ENCODE data around the gene SIRPD. TPM values are rescaled to one million over a fixed set of nuclear protein-coding genes. Genes with fewer than 3 reads are reported as not detected.
"Not testable (repeated sequence)": the region's sequence is repeated elsewhere in the genome, so short reads cannot be mapped to it uniquely, and the experiment has no call there.

Gene SIRPD
- total RNA-seq, 1 experiment from 2014 or later, result not detected

DNA sequence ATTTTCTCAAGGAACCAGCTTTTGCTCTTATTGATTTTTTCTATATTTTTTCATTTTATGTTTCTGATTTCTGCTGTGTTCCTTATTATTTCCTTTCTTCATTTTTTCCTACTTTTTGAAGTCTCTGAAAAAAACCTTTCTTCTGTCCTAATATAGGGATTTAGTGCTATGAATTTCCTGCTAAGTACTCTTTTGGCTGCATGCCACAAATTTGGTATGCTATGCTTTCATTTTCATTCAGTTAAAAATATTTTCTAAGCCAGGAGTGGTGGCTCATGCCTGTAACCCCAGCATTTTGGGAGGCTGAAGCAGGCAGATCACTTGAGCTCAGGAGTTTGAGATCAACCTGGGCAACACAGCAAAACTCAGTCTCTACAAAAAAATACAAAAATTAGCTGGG lies 30.6 kb downstream of the SIRPD start:
- no peaks in the 10 kb centered on the region for H3K36me3 ChIP-seq (replicated peaks; ENCODE audit: control insufficient read depth, insufficient read depth, low read length)
- no peak overlapping the region for H3K4me3 ChIP-seq (ENCODE audit: insufficient read depth, low read depth, low read length)
- no peaks in the 10 kb centered on the region for H3K27me3 ChIP-seq (ENCODE audit: control insufficient read depth, insufficient read depth, low read length)
- DNase-seq, result no peak

DNA sequence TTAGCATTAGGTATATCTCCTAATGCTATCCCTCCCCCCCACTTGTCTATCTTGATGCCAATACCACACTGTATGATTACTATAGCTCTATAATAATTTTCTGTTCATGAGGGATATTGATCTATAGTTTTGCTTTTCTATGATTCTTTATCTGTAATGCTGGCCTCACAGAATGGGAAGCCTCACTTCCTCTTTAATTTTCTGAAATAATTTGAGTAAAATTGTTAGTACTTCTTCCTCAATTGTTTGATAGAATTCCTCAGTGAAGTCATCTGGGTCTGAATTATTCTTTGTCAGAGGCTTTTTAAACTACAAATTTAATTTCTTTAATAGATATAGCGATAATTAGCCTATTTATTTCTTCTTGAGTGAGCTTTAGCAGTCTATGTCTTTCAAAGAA lies 31.2 kb downstream of the SIRPD start:
- Histone ChIP-seq H3K27me3 (ENCODE audit: control insufficient read depth, insufficient read depth, low read length) (0 out of 2 replicates have a peak, but pooled peaks cover 1% of the 10 kb centered on the region), H3K4me3 (ENCODE audit: insufficient read depth, low read depth, low read length) (no peak overlapping the region), H3K36me3 (replicated peaks; ENCODE audit: control insufficient read depth, insufficient read depth, low read length) (no peaks in the 10 kb centered on the region)
- DNase-seq, result no peak

DNA sequence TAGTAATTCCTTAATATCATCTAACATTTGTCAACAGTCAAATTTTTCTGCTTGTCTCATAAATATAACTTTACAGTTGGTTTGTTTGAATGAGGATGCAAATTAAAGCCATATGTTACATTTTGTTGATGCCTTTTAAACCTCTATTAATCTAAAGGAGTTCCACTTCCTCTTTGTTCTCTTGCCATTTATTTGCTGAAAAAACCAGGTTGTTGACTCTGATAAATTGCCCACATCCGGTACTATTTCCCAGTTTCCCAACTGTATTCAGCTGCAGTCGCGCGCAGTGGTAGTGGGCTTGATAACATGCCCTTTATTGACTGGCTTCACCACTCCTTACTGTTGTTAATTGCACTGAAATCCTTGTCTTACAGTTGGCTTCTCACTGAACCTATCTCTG lies 33.5 kb downstream of the SIRPD start:
- 0 out of 2 replicates have a peak, but pooled peaks cover 1% of the 10 kb centered on the region for H3K27me3 ChIP-seq (ENCODE audit: control insufficient read depth, insufficient read depth, low read length)
- no peak overlapping the region for H3K4me3 ChIP-seq (ENCODE audit: insufficient read depth, low read depth, low read length)
- DNase-seq, result no peak
- no peaks in the 10 kb centered on the region for H3K36me3 ChIP-seq (replicated peaks; ENCODE audit: control insufficient read depth, insufficient read depth, low read length)

DNA sequence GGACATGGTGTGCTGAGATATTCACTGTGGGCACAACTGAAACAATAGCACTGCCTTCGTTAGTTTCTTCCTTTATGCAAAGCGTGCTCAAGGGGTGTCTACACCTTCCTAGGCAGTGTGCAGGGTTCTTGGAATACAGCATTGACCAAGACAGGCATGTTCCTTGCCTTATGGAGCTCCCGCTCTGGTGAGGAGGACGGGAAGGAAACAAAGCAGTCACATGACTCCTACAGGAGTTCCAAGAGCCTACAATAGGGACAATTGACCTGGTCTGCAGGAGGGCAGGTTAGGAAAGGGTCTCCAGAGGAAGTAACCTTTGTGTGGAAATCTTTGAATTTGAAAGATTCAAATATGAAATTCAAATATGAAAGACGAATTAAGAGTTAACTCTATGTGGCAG lies 40.5 kb downstream of the SIRPD start:
- H3K4me3 ChIP-seq (ENCODE audit: insufficient read depth, low read depth, low read length), result no peak overlapping the region
- peaks cover 1% of the 10 kb centered on the region; the same call in 1 of the 2 replicates for H3K27me3 ChIP-seq (ENCODE audit: control insufficient read depth, insufficient read depth, low read length)
- DNase-seq, result no peak
- H3K36me3 ChIP-seq (replicated peaks; ENCODE audit: control insufficient read depth, insufficient read depth, low read length), result no peaks in the 10 kb centered on the region

DNA sequence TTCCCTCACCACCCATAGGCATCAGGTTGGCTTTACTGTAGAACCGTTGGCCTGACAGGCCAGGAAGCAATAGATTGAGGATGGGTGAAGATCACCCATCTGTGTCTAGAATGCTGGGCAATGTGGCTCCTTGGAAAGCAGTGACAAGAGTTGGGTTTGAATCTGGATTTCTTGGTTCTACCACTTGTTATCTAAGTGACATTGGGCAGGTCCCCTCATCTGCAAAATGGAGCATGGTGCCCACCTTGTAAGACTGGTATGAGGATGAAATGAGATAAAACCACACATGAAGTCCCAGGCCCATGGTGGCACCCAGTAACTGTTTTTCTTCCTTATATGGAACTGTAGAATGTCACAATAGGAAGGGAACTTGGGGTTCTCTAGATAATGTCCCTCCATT lies 43.7 kb downstream of the SIRPD start:
- Histone ChIP-seq H3K4me3 (ENCODE audit: insufficient read depth, low read depth, low read length) (no peak overlapping the region), H3K36me3 (replicated peaks; ENCODE audit: control insufficient read depth, insufficient read depth, low read length) (no peaks in the 10 kb centered on the region), H3K27me3 (ENCODE audit: control insufficient read depth, insufficient read depth, low read length) (peaks cover 2% of the 10 kb centered on the region; the same call in 1 of the 2 replicates)
- DNase-seq, result no peak

DNA sequence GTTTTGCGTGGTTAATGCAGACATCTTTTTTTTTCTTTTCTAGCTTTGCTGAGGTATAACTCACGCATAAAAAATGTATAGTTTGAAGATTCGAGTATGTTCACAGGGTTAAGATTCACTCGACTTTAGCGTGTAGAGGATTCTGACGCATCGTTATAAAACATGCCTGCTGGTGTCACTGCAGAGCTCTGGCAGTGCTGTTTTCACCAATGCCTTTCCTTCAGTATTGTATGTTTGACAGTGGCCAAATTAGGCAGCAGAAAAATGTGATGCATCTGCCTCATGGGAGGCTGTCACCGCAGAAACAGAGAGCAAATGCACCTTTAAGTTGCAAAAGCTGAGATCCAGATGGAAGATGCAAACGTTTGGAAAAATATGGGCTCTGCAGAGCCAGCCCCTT lies 48.3 kb downstream of the SIRPD start:
- Histone ChIP-seq H3K4me3 (ENCODE audit: insufficient read depth, low read depth, low read length) (no peak overlapping the region), H3K27me3 (ENCODE audit: control insufficient read depth, insufficient read depth, low read length) (peaks cover 2% of the 10 kb centered on the region; the same call in 1 of the 2 replicates), H3K36me3 (replicated peaks; ENCODE audit: control insufficient read depth, insufficient read depth, low read length) (no peaks in the 10 kb centered on the region)
- DNase-seq, result no peak

DNA sequence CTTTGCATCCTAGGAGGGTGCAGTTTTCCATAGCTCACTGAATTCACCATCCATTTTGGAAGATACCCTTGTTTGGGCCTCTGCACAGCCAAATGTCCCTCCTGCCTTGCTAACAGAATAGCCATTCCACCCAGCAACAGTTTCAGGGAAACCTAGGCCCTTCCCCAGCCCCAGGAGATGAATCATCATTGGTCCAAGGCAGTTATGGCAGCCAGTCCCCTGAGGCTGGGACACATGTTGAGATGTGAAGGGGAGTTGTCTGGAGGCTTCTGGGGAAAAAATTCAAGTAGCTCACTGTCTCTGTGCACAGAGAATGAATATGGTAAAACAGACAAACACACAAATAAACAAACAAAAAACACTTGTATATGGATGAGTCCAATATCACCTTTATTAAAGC lies 48.9 kb downstream of the SIRPD start:
- Histone ChIP-seq H3K27me3 (ENCODE audit: control insufficient read depth, insufficient read depth, low read length) (peaks cover 2% of the 10 kb centered on the region; the same call in 1 of the 2 replicates), H3K36me3 (replicated peaks; ENCODE audit: control insufficient read depth, insufficient read depth, low read length) (no peaks in the 10 kb centered on the region), H3K4me3 (ENCODE audit: insufficient read depth, low read depth, low read length) (no peak overlapping the region)
- no peak for DNase-seq

DNA sequence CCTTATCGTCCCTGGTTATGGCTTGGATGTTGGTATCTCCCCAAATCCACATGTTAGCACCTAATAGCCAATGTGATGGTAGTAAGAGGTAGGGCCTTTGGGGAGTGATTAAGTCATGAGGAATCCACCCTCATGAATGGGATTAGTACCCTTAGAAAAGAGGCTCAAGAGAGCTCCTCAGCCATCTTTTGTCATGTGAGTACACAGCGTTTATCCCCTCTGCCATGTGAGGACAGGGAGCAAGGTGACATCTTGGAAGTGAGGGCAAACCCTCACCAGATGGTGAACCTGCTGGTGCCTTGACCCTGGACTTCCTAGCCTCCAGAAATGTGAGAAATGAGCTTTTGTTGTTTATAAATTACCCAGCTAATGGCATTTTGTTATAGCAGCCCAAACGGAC lies 50.2 kb downstream of the SIRPD start:
- DNase-seq, result no peak
- Histone ChIP-seq H3K27me3 (ENCODE audit: control insufficient read depth, insufficient read depth, low read length) (peaks cover 2% of the 10 kb centered on the region; the same call in 1 of the 2 replicates), H3K36me3 (replicated peaks; ENCODE audit: control insufficient read depth, insufficient read depth, low read length) (no peaks in the 10 kb centered on the region), H3K4me3 (ENCODE audit: insufficient read depth, low read depth, low read length) (no peak overlapping the region)

DNA sequence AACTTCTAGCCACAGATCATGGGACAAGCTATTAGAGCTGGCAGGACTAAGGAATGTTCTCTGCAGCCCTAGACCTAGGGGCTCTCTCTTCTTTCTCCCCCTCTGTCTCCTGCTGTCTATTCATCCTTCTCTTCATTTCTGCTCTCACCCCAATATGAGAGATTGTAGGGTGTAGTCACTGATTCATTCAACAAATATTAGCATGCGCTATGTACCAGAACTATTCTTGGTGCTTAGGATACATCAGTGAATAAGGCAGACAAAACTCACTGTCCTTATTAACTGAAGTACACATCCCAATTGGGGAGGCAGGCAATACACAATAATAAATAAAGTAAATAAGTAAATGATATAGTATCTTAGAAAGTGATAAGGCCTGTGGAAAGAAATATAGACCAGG lies 51.6 kb downstream of the SIRPD start:
- Histone ChIP-seq H3K36me3 (replicated peaks; ENCODE audit: control insufficient read depth, insufficient read depth, low read length) (no peaks in the 10 kb centered on the region), H3K27me3 (ENCODE audit: control insufficient read depth, insufficient read depth, low read length) (peaks cover 2% of the 10 kb centered on the region; the same call in 1 of the 2 replicates), H3K4me3 (ENCODE audit: insufficient read depth, low read depth, low read length) (no peak overlapping the region)
- DNase-seq, result no peak

DNA sequence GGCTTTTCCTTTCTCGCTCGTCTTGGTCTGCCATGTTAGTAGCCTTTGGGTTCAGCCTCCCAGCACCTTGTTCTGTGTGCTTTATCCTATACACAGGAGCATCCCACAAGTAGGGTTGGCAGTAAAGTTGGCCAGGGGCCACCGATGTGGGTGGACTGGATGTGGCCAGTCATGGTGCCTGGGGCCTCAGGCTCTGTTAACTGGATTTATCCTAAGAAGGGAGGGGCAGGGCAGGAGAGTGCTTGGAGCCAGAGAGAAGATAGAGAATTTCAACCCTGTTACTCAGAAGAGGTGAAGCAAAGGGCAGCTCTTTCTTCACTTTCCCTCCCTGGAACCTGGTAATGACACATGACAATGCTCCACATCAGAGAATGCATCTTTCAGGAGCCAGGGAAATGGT lies 52.1 kb downstream of the SIRPD start:
- no peak overlapping the region for H3K4me3 ChIP-seq (ENCODE audit: insufficient read depth, low read depth, low read length)
- DNase-seq, result no peak
- no peaks in the 10 kb centered on the region for H3K36me3 ChIP-seq (replicated peaks; ENCODE audit: control insufficient read depth, insufficient read depth, low read length)
- no peaks in the 10 kb centered on the region; the same call in 1 of the 2 replicates for H3K27me3 ChIP-seq (ENCODE audit: control insufficient read depth, insufficient read depth, low read length)

DNA sequence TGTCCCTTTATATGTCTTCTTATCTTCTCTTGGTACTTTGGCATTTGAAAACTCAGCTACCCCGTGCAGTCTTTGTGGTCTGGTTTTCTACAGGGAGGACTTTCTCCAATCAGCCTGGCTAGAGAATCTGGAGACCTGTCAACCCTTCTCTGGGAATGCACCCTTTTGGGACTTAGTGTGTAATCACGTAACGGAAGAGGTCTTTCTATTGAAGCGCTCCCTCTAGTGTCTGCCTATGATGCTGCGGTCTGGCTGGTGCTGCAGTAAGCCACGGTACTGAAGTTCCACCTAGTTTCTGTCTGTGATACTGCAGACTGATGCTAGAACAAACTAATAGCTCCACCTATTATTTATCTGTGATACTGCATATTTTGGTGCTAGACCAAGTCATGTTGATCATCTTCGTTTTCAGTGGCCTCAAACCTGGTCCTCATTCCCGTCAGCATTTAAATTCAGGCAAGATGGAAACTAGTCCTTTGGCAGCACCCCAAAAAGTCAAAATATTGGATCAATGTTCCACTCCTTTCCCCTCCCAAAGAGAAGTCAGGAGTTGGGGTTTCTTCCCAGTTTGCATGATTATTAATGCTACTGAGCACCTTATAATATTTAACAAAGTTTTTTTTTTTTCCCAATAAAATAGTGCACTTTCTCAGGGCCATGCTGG lies 53.8 kb downstream of the SIRPD start:
- no peaks in the 10 kb centered on the region for H3K36me3 ChIP-seq (replicated peaks; ENCODE audit: control insufficient read depth, insufficient read depth, low read length)
- H3K27me3 ChIP-seq (ENCODE audit: control insufficient read depth, insufficient read depth, low read length), result no peaks in the 10 kb centered on the region; the same call in 1 of the 2 replicates
- DNase-seq, result peak; percentile 69
- H3K4me3 ChIP-seq (ENCODE audit: insufficient read depth, low read depth, low read length), result no peak overlapping the region

DNA sequence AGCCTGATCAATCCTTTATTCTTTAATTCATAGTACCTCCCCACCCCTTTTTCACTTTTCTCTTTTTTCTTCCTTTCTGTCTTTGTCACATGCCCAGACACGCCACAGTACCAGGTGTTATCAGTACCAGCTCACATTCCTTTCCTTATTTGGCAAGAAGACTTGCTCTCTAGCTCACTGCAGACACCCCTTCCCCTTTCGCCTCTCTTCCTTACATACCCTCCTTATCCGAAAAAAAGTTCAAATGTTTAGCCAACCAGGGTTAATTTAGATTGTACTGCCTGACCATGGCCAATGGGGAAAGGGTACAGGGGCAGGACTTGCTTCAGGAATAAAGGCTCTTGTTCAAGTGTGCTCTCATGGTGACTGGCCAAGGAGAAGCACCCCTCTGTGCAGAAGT lies 57.0 kb downstream of the SIRPD start:
- DNase-seq, result no peak
- H3K4me3 ChIP-seq (ENCODE audit: insufficient read depth, low read depth, low read length), result no peak overlapping the region
- H3K27me3 ChIP-seq (ENCODE audit: control insufficient read depth, insufficient read depth, low read length), result no peaks in the 10 kb centered on the region; the same call in 1 of the 2 replicates
- no peaks in the 10 kb centered on the region for H3K36me3 ChIP-seq (replicated peaks; ENCODE audit: control insufficient read depth, insufficient read depth, low read length)

DNA sequence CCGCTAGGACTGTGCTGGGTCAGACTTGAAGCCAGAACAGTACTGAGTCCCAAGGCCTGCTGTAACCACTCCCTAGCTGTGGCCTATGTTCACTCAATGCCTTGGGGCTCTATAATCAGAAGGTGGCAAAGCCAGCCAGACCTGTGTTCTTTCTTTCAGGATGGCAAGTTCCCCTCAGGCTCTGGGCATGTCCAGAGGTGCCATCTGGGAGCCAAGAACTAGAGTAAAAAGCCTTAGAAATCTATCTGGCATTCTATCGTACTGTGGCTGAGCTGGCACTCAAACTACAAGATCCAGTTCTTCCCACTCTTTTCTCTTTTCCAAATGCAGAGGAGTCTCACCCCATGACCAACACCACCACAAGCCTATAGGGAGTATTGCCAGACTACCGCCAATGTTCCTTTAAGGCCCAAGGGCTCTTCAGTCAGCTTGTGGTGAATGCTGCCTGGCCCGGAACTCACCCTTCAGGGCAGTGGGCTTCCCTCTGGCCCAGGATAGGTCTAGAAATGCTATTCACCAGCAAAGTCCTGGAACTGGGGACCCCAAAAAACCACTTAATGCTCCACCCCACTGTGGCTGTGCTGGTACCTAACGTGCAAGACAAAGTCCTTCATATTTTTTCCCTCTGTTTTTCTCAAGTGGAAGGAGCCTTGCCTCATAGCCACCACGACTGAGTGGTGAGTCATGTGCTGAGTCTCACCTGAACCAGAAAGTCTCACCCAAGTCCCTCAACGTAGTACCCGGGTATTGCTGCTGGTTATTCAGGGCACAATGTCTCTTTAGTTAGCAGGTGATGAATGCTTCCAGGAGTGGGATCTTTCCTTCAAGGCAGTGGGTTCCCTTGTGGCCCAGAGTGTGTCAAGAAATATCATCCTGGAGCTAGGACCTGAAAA lies 57.7 kb downstream of the SIRPD start:
- no peak for DNase-seq
- no peaks in the 10 kb centered on the region for H3K36me3 ChIP-seq (replicated peaks; ENCODE audit: control insufficient read depth, insufficient read depth, low read length)
- H3K4me3 ChIP-seq (ENCODE audit: insufficient read depth, low read depth, low read length), result no peak overlapping the region
- no peaks in the 10 kb centered on the region; the same call in 1 of the 2 replicates for H3K27me3 ChIP-seq (ENCODE audit: control insufficient read depth, insufficient read depth, low read length)

DNA sequence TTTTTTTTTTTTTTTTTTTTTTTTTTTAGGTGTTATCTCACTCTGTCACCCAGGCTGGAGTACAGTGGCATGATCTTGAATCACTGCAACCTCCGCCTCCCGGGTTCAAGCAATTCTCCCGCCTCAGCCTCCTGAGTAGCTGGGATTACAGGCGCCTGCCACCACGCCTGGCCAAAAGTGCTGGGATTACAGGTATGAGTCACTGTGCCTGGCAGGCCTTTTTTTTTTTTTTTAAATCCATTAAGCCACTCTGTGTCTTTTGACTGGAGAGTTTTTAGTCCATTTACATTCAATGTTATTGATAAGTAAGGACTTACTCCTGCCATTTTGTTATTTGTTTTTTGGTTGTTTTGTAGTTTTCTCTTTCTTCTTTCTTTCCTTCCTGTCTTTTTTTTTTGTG lies 60.1 kb downstream of the SIRPD start:
- H3K36me3 ChIP-seq (replicated peaks; ENCODE audit: control insufficient read depth, insufficient read depth, low read length); DNase-seq; H3K27me3 ChIP-seq (ENCODE audit: control insufficient read depth, insufficient read depth, low read length); H3K4me3 ChIP-seq (ENCODE audit: insufficient read depth, low read depth, low read length): not testable (repeated sequence)

DNA sequence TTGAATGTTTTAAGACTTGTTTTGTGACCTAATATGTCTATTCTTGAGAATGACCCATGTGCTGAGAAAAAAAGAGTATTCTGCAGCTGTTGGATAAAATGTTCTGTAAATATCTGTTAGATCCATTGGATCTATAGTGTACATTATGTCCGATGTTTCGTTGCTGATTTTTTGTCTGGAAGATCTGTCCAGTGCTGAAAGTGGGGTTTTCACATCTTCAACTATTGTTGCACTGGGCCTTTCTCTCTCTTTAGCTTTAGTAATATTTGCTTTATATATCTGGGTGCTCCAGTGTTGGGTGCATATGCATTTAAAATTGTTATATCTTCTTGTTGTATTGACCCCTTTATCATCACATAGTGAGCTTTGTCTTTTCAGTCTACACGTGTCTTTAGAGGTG lies 60.6 kb downstream of the SIRPD start:
- H3K4me3 ChIP-seq (ENCODE audit: insufficient read depth, low read depth, low read length), result no peak overlapping the region
- no peaks in the 10 kb centered on the region; the same call in 1 of the 2 replicates for H3K27me3 ChIP-seq (ENCODE audit: control insufficient read depth, insufficient read depth, low read length)
- H3K36me3 ChIP-seq (replicated peaks; ENCODE audit: control insufficient read depth, insufficient read depth, low read length), result no peaks in the 10 kb centered on the region
- no peak for DNase-seq
